Measurements from ENCODE around the gene TBC1D22A. TPM values are rescaled to one million over a fixed set of nuclear protein-coding genes. Genes with fewer than 3 reads are reported as not detected.

TBC1D22A gene
- total RNA-seq, 1 experiment from 2014 or later = 20.9 TPM

- TF ChIP-seq MAX (IDR thresholded peaks at IDR 0.05) (no peak), YY1 (IDR thresholded peaks at IDR 0.05; ENCODE audit: extremely low read depth, insufficient replicate concordance, low read depth, low read length) (no peak), RAD21 (IDR thresholded peaks at IDR 0.05; ENCODE audit: low read depth) (no peak)
These were observed 257.7 kb downstream of the TBC1D22A start (continued) for GRCh38 chr22:47020166-47020565.

- Histone ChIP-seq H3K79me2 (ENCODE audit: insufficient read depth, low read length) (no peaks in the 10 kb centered on the region), H4K20me1 (ENCODE audit: insufficient read depth) (no peaks in the 10 kb centered on the region), H3K36me3 (ENCODE audit: control insufficient read depth in 1 of 2, insufficient read depth in 2 of 2, low read length in 2 of 2) (no peaks in the 10 kb centered on the region), H3K9me2 (ENCODE audit: insufficient read depth) (no peaks in the 10 kb centered on the region), H3K27ac (ENCODE audit: low read depth, low read length) (no peak overlapping the region), H3K4me2 (ENCODE audit: low read length) (no peak overlapping the region), H2AFZ (ENCODE audit: low read depth, low read length, poor library complexity, severe bottlenecking) (no peak overlapping the region), H3K4me3 (replicated peaks in 1 of 2; ENCODE audit: low read depth in 1 of 2, low read length in 2 of 2) (no peak overlapping the region), H3K4me1 (ENCODE audit: control insufficient read depth in 1 of 2, insufficient read depth in 2 of 2, low read length in 2 of 2) (no peaks in the 10 kb centered on the region), H3K27me3 (ENCODE audit: insufficient read depth, low read length) (no peaks in the 10 kb centered on the region), H3K9me3 (ENCODE audit: control insufficient read depth in 1 of 2, insufficient read depth in 1 of 2, low read depth in 1 of 2, low read length in 2 of 2) (no peaks in the 10 kb centered on the region), H3K9ac (ENCODE audit: low read length) (no peak overlapping the region)
- intact Hi-C loops (cut with micrococcal nuclease) = no loop called here
- no peak for TF ChIP-seq TCF7L2 (IDR thresholded peaks at IDR 0.05; ENCODE audit: borderline replicate concordance, extremely low read depth, insufficient read depth, insufficient read length)
- no peak for TF ChIP-seq RAD21 (IDR thresholded peaks at IDR 0.05; ENCODE audit: low read depth)
- DNase-seq (ENCODE audit: low read depth, low spot score) (no peak), ATAC-seq (no peak)
- no TSS peak for BruUV-seq (replicated peaks)
- CTCF ChIA-PET = no interaction called here
- RAD21 ChIA-PET (ENCODE audit: low non-redundant PET in 1 of 2, low total read pairs in 2 of 2, uncharacterized antibody in 2 of 2, unreplicated experiment in 2 of 2) = no interaction called here
- POLR2A ChIA-PET = no interaction called here
These were observed 259.1 kb downstream of the TBC1D22A start for GRCh38 chr22:47021371-47022074.

GRCh38 chr22:47022075-47022473 is 259.6 kb downstream of the TBC1D22A start:
- ATAC-seq (no peak), DNase-seq (ENCODE audit: low read depth, low spot score) (no peak)
- no peak for TF ChIP-seq ELF1 (IDR thresholded peaks at IDR 0.05; ENCODE audit: borderline replicate concordance, low read depth)
- no peak for TF ChIP-seq POLR2A (IDR thresholded peaks at IDR 0.05; ENCODE audit: borderline replicate concordance, extremely low read depth, insufficient read depth, insufficient read length)
- TF ChIP-seq MAX (IDR thresholded peaks at IDR 0.05) = no peak
- TF ChIP-seq CEBPB (IDR thresholded peaks at IDR 0.05; ENCODE audit: low read depth) = no peak
- no peak for TF ChIP-seq POLR2AphosphoS5 (IDR thresholded peaks at IDR 0.05; ENCODE audit: low read depth, low read length)
- no peak for TF ChIP-seq ZBTB33 (IDR thresholded peaks at IDR 0.05; ENCODE audit: extremely low read depth, insufficient replicate concordance, low read length)
- TF ChIP-seq CBX3 (IDR thresholded peaks at IDR 0.05; ENCODE audit: low read depth) = no peak
- H3K36me3 ChIP-seq (ENCODE audit: control insufficient read depth in 1 of 2, insufficient read depth in 2 of 2, low read length in 2 of 2) = no peaks in the 10 kb centered on the region
- H2AFZ ChIP-seq (ENCODE audit: low read depth, low read length, poor library complexity, severe bottlenecking) = no peak overlapping the region
- H4K20me1 ChIP-seq (ENCODE audit: insufficient read depth) = no peaks in the 10 kb centered on the region
- no peak overlapping the region for H3K4me2 ChIP-seq (ENCODE audit: low read length)
- H3K9ac ChIP-seq (ENCODE audit: low read length) = no peak overlapping the region
- H3K9me3 ChIP-seq (ENCODE audit: control insufficient read depth in 1 of 2, insufficient read depth in 1 of 2, low read depth in 1 of 2, low read length in 2 of 2) = no peaks in the 10 kb centered on the region
- no TSS peak for BruUV-seq (replicated peaks)
- H3K79me2 ChIP-seq (ENCODE audit: insufficient read depth, low read length) = no peaks in the 10 kb centered on the region
- no peaks in the 10 kb centered on the region for H3K27me3 ChIP-seq (ENCODE audit: insufficient read depth, low read length)
- no peak overlapping the region for H3K4me3 ChIP-seq (replicated peaks in 1 of 2; ENCODE audit: low read depth in 1 of 2, low read length in 2 of 2)
- intact Hi-C loops (cut with micrococcal nuclease) = no loop called here
- ChIA-PET CTCF (no interaction called here), POLR2A (no interaction called here), RAD21 (ENCODE audit: low non-redundant PET in 1 of 2, low total read pairs in 2 of 2, uncharacterized antibody in 2 of 2, unreplicated experiment in 2 of 2) (no interaction called here)
- no peaks in the 10 kb centered on the region for H3K4me1 ChIP-seq (ENCODE audit: control insufficient read depth in 1 of 2, insufficient read depth in 2 of 2, low read length in 2 of 2)
- no peak overlapping the region for H3K27ac ChIP-seq (ENCODE audit: low read depth, low read length)
- H3K9me2 ChIP-seq (ENCODE audit: insufficient read depth) = no peaks in the 10 kb centered on the region
